Kidney glomerular epithelial cell (primary cell): ENCODE measurements around the gene PKP4.
A peak's percentile ranks its signal among the peaks of the same experiment; 100 is the strongest.
"Not testable (repeated sequence)": the region's sequence is repeated elsewhere in the genome, so short reads cannot be mapped to it uniquely, and the experiment has no call there.

Experiments used
- DNase-seq: peaks from one replicate; lab custom pipeline; 2025; lab: John Stamatoyannopoulos, UW

The PKP4 gene

DNA sequence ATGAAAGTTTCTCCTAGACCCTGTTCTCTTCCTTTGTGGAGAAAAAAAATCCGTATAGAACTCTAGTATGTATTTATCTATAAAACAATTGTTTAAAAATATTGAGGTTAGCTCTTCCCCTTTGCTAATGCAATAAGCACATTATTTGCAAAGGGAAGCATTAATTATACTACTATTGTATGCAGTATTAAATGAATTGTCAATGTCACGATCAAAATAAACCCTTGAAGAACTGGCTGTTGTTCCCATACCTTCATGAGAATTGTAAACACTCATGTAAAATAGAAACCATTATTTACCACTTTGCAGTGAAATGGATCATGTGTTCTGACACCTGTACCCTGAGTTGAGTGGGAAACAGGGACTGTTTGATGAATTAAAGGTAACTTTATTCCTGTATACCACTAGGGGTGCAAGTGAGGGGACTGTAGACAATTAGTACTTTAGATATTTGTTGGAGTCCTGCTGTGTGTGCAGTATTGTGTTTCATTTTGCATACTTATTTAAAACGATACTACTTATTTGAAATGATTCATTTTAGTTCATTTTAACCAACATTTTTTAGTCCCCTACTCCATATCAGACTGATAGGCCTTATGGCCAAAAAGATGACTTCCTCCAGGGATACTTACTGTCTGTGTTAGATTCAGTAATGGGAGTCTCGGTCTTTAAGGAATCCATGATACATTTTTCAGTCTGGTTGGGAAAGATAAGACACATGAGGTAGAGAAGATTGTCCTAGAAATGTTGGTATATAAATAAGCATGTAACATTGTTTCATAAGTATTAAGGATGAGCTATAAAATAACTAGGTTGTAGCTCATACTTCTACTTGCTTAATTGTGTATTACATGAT is 7.9 kb downstream of the PKP4 start:
- DNase-seq: peak; percentile 27

DNA sequence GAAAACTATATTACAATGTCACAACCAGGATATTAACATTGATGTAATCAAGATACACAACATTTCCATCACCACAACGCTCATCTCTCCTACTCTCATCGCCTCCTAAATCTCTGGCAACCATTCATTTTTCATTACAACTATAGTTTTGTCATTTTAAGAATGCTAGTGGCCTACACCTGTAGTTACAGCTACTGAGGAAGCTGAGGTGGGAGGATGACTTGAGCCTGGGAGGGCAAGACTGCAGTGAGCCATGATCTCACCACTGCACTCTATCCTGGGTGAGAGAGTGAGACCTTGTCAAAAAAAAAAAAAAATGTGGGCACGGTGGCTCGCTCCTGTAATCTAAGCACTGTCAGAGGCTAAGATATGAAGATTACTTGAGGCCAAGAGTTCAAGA is 10.5 kb downstream of the PKP4 start:
- DNase-seq: no peak

- DNase-seq: not testable (repeated sequence)
Measured at GRCh38 chr2:158472829-158473228, 16.1 kb downstream of the PKP4 start.

DNA sequence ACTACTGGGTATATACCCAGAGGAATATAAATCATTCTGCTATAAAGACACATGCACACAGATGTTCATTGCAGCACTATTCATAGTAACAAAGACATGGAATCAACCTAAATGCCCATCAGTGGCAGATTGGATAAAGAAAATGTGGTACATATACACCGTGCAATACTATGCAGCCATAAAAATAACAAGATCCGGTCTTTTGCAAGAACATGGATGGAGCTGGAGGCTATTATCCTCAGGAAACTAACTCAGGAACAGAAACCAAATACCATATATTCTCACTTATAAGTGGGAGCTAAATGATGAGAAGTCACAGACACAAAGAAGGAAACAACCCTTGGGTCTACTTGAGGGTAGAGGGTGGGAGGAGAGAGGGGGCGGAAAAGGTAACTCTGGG is 16.5 kb downstream of the PKP4 start:
- not testable (repeated sequence) for DNase-seq

- DNase-seq: no peak
Measured at GRCh38 chr2:158473719-158474392, 17.1 kb downstream of the PKP4 start.

- DNase-seq: not testable (repeated sequence)
Measured at GRCh38 chr2:158474526-158475011, 17.8 kb downstream of the PKP4 start.

DNA sequence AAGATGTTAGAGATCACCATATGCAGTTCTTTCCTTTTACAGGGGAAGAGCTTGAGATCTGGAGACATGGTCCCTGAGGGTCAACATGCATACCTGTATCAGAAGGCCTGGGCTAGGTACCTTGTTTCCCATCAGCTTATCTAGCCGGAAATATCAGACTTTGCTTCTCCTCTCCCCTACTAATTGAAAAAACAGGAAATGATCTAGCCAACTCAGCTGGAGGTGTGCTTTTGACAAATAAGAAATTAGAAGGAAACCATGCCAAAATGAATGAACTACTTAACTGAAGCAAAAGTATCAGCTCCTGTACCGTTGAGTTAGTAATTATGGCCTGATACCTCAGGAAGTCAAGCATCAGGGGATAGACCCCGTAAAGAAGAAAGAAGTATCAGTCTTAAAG is 20.4 kb downstream of the PKP4 start:
- no peak for DNase-seq

DNA sequence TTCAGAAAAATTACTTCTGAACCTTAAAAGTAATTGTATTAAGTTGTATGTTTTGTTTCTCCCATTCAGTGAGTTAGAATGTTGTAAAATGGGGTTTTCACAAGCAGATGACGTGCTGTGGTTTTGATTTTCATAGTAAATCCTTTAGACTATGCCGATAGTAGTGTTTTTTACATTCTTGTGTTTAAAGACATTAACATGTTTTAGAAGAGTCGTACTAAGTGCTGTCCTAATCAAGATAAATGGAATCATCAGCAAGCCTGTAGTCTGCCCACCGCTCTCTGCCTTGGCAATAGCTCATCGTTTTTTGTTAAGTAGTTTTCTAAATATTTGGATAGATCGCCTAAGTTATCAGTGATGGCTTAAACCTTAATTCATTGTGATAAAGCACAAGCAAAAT is 21.5 kb downstream of the PKP4 start:
- DNase-seq: no peak

DNA sequence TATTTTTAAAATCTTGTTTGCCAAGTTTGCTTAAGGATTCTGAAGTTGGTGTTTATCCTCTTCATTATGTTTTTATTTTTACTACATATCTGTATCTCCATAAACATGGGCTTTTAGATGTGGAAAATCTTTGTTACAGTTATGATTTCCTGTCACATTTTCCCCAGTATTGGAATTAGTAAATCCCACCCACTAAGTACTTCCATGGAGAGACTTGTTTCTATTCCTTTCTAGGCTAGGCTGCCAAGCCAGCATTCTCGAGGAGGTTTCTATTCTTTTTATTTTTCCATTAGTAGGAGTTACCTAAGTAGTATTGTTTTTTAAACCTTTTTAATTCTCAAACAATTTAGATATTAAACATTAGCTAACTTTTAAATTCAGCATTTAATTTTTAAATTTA is 22.1 kb downstream of the PKP4 start:
- no peak for DNase-seq

GRCh38 chr2:158481116-158481515 is 24.4 kb downstream of the PKP4 start:
- no peak for DNase-seq

DNA sequence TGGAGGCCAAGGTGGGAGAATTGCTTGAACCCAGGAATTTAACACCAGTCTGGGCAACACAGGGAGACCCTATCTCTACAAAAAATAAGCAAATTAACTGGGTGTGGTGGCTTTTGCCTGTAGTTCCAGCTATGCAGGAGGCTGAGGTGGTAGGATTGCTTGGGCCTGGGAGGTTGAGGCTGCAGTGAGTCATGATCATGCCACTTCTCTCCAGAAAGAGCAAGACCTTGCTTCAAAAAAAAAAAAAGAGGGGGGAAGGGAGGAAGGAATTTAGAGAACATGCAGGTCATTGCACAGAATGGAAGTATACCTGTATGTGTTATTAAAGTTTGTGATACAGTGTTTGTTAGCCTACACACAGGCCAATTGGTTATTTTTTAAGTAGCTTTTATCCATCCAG is 25.8 kb downstream of the PKP4 start:
- DNase-seq: no peak

GRCh38 chr2:158484892-158485556 is 28.3 kb downstream of the PKP4 start:
- no peak for DNase-seq

GRCh38 chr2:158486150-158486969 is 29.6 kb downstream of the PKP4 start:
- DNase-seq: no peak

GRCh38 chr2:158486970-158487325 is 30.2 kb downstream of the PKP4 start:
- peak; percentile 23 for DNase-seq

DNA sequence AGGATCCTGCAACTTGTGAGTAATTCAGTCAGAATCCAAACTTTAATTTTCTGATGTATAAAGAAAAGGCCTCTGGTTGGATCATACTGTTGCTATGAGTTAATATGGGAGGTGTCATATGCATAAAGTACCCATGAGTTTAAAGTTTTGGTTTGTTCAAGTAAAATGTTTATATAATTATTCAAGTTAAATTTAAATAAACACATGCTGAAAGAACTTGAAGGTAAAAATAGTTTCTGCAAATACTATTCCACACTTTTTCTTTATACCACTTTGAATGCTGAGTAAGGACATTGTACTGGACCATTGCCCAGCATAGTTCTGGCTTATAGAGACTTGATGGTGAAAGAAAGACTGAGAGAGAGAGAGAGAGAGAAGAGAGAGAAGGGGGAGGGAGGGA is 30.7 kb downstream of the PKP4 start:
- no peak for DNase-seq

GRCh38 chr2:158488442-158489216 is 31.9 kb downstream of the PKP4 start:
- no peak for DNase-seq

DNA sequence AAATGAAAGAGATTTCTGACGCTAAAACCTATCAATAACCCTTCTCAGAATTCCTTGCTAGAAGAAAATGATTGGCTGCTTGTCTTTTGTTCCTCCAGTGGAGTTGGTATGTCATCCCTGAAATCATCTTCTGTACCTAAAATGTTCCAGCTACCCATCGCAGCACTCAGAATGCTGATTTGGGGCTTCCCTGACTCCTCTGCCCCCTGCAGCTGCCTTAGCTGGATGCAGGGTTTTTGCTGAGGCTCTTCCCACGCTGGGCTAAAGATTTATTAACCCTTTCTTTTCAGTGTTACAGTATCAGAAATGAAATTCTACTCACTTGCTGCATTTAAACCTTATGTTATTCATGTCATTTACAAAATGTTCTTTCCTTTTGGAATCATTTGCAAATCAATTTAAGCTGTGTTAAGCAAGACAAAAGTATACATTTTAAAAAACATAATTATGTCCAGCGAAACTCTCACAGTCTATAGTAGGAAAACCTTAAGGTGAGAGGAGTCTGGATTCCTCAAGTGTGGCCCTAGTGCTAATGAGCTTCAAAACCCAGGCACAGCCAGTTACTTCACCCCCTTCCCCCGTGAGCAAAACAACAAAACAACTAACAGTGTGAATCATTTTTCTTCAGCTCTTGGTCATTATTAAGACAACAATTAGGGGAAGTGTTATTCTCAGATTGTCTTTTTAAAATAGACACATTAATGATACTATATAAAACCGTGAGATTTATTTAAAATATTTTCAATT is 32.8 kb downstream of the PKP4 start:
- DNase-seq: no peak

DNA sequence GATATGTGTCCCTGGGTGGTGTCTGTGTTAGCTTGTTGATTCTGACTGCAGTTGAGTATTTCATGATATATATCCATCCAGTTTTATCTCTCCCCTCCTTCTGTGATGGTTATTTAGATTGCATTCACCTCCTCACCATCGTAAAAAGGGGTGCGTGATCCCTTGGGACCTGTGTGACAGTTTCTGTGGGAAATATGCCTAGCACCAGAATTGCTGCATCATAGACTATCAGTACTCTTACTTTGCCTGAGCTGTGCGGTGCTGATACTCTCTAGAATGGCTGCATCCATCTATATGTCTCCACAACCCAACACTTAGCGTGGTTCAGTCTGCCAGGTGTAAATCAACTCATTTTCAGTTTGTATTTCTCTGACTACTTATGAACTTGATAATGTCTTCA is 34.3 kb downstream of the PKP4 start:
- no peak for DNase-seq

GRCh38 chr2:158493458-158493857 is 36.7 kb downstream of the PKP4 start:
- DNase-seq: no peak

DNA sequence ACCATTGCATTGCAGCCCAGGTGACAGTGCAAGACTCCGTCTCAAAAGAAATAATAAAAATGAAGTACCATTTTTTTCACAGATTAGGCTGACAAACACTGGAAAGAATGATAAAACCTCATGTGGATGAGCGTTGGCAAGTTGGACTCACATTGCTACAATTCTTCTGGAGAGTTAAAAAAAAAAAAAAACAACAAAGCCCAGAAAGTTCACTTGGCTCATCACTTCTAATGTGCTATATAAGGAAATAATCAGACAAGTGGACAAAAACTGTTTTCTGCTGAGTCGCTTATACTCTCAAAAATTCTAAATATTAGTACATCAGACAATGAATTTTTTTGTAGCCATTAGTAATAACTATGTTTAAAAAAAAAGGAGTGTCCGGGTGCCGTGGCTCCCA is 38.4 kb downstream of the PKP4 start:
- no peak for DNase-seq

DNA sequence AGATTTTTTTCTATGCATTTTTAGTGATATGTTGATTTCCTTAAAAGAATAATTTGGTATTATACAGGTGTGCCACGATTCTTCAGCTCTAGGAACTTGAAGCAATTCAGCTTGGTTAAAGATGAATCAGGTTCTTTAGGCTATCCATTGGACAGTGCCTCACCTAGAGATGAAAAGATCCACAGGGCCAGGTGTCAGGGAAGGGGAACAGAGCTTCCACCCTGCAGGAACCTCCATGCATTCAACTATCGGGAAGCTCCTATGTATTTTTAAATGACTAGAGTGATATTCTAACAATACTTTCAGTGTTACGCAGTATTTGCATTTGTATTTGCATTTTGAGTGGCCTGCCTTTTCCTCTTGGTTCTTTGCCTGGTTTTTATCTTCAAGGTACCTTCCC is 40.2 kb downstream of the PKP4 start:
- no peak for DNase-seq
